Measurements from ENCODE around the gene ADAMTS15.

DNA sequence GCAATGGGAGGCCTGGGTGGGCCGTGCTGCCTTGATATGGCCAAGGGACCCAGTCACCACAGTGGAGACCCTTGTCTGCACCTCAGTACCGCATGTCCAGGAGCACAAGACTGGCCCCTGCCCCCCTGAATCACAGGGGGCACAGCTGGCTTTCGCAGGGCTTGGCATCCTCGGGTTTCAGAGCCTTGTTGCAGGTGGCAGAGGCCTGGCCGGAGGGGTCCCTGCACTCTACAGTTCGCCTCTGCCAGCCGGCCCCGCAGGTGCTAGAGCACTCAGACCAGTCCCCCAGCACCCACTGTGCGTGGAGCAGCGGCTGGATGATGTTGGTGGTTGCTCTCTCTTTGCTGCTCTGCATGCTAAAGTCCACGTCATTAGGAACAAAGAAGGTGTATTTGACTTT, 43.0 kb upstream of the ADAMTS15 start:
- no peak for TF ChIP-seq POLR2A (IDR thresholded peaks at IDR 0.05)
- TF ChIP-seq, protein P1, sequence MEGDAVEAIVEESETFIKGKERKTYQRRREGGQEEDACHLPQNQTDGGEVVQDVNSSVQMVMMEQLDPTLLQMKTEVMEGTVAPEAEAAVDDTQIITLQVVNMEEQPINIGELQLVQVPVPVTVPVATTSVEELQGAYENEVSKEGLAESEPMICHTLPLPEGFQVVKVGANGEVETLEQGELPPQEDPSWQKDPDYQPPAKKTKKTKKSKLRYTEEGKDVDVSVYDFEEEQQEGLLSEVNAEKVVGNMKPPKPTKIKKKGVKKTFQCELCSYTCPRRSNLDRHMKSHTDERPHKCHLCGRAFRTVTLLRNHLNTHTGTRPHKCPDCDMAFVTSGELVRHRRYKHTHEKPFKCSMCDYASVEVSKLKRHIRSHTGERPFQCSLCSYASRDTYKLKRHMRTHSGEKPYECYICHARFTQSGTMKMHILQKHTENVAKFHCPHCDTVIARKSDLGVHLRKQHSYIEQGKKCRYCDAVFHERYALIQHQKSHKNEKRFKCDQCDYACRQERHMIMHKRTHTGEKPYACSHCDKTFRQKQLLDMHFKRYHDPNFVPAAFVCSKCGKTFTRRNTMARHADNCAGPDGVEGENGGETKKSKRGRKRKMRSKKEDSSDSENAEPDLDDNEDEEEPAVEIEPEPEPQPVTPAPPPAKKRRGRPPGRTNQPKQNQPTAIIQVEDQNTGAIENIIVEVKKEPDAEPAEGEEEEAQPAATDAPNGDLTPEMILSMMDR (IDR thresholded peaks at IDR 0.05) = no peak
